ENCODE data around the gene SCN3A. TPM values are rescaled to one million over a fixed set of nuclear protein-coding genes. Genes with fewer than 3 reads are reported as not detected.

SCN3A gene
- 0.43 TPM for total RNA-seq

GRCh38 chr2:165203689-165204559, at the start of gene SCN3A:
SCN3A (minus strand) TSS chr2:165204050; CDS start chr2:165176394, 27,656 bp downstream.
- peak; percentile 23 for DNase-seq (ENCODE audit: low spot score)

- no peak for DNase-seq (ENCODE audit: low spot score)
Measured at GRCh38 chr2:165253178-165253577, 49.3 kb upstream of the SCN3A start.

GRCh38 chr2:165251366-165251765, 47.5 kb upstream of the SCN3A start:
- DNase-seq (ENCODE audit: low spot score) = no peak

DNA sequence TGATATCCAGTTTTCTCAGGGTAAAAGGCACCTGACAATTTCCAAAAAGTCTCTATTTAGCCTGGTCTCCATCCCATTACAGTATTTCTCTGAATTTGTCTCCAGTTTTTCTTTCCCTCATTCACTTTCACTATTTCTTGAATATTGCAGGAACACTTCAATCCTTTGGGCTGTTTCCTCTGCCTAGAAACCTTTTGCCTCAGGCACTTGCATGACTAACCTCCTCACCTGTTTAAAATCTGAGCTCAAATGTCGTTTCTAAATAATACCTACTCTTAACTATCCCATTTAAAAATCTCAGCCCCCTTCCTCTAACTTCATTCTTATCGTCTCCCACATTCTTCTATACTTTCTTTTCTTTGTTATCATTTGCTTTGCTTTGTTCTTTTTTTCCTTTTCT, 44.4 kb upstream of the SCN3A start:
- no peak for DNase-seq (ENCODE audit: low spot score)

- no peak for DNase-seq (ENCODE audit: low spot score)
Measured at GRCh38 chr2:165245081-165245793, 41.4 kb upstream of the SCN3A start.

DNA sequence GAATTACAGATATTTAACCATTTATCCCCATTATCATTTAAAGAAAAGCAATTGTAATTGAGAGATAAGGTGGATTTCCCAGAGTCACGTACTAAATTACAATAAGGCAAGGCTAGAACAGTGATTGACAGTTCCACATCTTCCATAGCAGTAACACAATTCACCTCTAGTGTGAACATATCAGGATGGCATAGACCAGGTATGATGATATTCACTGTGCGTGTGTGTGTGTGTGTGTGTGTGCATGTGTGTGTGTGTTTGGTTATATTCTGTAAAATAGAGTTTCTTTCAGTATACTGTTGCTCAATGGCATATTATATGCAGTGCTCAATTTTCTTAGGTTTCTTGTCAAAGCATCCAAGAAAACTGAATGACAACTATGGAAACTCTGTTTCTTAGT, 37.1 kb upstream of the SCN3A start:
- no peak for DNase-seq (ENCODE audit: low spot score)

DNA sequence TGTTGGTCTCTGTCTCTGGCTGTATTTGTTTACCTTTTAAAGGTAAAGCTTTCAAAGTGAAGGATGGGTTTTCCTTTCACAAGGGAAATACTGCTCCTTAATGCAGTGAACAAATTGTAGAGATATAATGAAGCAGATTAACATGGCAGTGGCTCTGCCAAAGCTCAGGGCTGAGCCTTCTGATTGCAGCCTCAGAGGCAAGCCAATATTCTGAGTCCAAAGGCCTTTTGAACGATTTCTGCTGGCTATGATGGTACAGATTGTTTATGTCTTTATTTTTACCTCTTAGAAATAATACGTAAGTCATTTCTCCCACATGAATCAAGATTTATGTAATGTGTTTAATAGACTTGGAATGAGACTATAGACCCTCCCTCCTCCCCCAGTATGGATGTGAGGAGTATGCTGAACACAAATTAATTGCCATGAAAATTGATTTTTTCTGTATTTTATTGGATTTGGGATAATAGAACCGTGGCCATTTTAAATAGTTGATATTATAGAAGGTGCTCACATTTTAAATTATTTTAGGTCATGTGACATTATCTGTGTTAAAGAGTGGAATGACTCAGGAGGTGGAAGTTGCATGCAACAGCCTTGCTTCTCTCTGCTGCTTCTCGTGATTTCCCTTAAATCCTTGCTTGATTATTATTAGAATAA, 36.1 kb upstream of the SCN3A start:
- DNase-seq (ENCODE audit: low spot score) = no peak

DNA sequence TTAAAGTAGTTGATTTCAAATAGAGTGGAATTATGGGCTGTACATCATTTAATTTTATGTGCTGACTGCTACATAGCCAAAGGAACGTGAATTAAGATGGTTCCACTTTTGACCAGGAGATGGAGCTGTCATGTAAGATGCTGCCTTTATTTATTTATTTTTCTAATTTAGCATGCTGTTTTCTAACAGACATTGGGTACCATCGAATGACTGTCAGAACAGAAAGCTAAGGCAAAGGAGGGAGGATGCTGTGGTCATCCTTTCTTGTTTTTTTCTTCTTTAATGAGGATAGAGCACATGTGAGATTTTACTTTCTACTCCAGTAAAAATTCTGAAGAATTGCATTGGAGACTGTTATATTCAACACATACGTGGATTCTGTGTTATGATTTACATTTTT, 35.4 kb upstream of the SCN3A start, which contains the start of gene SCN2A:
TSS of gene SCN2A (plus strand) at position 185 of the 400 bp plus-strand sequence. CDS start 56,410 bp downstream, outside the sequence.
- DNase-seq (ENCODE audit: low spot score) = no peak

GRCh38 chr2:165238295-165238694, 34.4 kb upstream of the SCN3A start:
- DNase-seq (ENCODE audit: low spot score) = no peak

GRCh38 chr2:165237056-165237455, 33.2 kb upstream of the SCN3A start:
- DNase-seq (ENCODE audit: low spot score) = no peak

GRCh38 chr2:165227571-165227970, 23.7 kb upstream of the SCN3A start:
- no peak for DNase-seq (ENCODE audit: low spot score)

DNA sequence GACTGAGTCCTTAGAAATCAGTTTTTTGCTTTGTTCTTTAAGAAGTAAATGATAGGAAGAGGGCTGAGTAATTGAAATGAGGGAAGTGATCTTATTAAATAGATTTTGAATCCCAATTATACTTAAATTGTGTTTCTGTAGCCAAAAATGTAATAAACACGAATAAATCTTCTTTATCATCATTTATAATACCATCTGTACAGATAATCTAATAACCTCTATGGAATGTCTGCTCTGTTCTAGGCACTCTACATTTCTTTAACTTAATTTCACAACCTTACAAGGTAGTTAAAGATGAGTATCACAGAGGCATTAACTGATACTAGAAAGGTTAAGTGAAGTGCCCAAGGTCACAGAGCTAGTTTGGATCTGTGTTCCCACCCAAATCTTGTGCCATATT, 21.1 kb upstream of the SCN3A start:
- DNase-seq (ENCODE audit: low spot score) = no peak

DNA sequence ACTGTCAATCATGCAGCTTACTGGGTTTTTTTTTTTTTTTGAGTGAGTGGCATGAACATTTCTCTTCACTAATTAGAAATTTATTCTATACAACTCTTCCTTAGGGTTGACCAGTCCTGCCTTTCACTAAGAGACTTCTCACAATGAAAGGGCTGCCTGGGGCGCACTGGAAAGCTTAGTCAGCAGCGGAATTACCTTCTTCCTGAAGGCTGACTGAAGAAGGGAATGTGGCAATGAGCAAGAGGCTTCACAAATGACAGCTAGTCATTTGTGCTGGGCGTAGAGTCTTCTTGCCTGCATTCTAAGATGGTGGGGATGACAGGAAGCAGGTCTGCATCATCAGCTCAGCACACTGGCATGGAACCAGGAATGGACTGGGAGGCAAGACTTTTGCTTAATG, 15.6 kb upstream of the SCN3A start:
- DNase-seq (ENCODE audit: low spot score) = no peak

DNA sequence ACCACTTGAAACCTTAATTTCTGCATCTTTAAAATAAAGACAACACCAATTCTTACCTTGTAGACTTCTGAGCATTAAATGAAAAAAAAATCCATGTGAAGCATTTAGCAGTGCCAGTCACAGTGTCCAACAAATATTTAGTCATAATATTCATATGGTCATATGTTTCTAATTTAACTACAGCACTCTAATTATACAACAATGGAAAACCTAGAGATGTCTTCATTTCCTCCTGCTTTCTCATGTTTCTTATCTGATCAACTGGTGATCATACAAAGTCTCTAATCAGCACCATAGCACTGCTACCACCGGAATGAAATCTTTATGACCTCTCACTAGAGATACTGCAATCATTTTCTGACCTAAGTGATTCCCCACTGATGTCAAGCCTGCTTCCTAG, 10.2 kb upstream of the SCN3A start:
- DNase-seq (ENCODE audit: low spot score) = no peak

- DNase-seq (ENCODE audit: low spot score) = no peak
Measured at GRCh38 chr2:165208094-165208493, 4.2 kb upstream of the SCN3A start.

DNA sequence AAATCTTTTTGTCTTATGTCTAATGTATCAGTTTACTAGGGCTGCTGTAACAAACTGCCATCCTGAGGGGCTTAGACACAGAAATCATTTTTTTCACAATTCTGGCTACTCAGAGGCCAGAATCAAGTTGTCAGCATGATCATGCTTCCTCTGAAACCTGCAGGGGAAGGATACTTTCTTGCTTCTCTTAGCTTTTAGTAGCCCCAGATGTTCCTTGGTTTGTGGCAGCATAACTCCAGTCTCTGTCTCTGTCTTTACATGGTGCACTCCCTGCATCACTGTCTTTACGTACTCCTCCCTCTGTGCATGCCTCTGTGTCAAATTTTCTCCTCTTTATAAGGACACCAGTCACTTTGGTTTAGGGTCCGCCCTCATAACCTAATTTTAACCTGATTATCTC, 2.0 kb upstream of the SCN3A start:
- DNase-seq (ENCODE audit: low spot score) = no peak

DNA sequence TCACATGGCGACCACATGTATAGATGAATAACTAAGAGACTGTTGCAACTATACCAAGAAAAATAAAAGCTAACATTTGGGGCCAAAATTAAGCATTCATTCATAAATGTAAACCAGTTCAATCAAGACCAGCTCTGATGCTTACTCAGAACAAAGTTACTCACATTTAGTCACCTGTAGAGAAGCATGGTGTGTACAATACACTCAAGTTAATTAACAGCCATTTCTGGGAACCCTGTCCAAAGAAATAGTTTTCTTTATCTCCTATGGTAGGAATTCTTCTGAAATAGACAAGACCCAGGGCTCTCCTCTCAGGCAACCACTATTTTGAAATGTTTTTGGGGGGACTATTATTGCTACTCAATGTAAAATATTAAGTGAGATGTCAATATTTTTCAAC, 1.6 kb downstream of the SCN3A start:
- DNase-seq (ENCODE audit: low spot score) = no peak

DNA sequence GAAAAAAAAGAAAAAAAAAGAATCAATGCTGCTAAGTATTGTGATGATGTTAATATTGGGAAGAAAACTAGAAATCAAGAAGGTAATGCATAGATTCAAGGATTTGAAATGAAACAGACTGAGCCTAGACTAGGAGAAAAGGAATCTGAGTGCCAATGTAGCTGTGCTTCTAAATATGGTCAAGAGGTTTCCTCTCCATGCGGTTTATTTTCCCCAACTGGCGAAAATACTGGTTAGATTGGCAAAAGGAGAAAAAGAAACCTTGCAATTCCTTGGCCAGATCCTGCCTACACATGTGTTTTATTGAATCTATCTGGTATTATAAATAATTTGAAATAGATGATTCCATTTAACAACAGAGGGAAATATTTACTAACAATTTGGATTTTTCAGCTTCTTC, 5.7 kb downstream of the SCN3A start:
- DNase-seq (ENCODE audit: low spot score) = no peak

DNA sequence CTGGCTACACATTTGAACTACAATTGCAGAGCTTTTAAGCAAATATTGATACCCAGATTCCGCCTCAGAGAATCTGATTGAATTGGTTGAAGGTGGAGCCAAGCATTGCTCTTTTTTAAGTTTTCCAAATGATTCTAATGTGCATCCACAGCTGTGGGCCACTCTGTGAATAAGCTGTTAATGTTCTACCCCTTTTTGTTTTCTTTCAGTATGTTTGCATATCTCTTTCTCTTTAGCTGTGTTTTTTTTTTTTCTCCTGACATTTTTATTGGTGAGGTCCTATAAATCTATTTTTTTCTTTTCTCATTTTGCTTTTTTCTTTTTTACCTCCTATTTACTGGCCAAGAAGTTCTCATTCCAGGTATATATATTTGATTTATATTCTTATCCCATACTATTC, 6.5 kb downstream of the SCN3A start:
- DNase-seq (ENCODE audit: low spot score) = no peak

DNA sequence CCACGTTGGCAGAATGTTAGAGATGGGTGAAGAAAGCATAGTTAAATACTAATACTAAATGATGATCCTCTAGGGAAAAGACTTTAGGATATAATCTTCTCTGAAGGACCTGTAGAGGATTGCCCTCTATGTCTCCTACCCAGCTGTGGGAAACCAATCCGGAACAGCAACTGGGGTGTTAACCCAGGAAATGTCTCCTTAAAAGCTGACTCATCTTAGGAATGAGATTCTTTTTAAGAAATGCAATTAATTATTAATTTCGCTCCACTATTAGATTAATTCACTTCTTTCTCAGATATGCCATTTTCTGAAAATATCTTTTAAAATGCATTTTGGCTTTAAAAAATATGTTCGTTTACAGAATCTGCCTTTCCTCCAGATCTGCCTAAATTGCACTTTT, 7.4 kb downstream of the SCN3A start:
- no peak for DNase-seq (ENCODE audit: low spot score)

DNA sequence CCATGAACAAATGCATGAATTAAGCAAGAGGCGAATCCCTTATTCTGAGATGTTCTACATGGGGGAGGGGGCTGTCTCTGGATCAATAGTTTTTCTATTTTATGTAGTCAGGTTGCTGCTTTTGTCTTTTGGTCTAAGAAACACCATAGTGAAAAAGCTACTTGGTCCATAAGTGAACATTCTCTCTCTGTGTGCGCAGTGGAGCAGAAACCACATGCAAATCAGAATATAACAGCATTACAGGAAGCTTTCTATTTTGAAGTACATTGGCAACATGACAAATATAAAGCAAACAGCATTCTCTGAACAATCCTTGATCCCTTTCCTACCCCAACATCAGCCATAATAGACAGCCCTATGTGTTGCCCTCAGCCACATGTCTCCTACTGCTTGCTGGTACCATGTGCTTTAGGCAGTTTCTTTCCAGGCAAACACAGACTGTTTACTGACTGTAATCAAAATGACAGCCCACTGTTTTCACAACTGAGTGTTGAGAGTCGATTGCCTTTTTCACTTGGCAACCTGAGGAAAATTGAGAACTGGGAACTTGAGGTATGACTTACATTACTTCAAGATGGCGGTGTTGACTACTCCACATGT, 10.6 kb downstream of the SCN3A start:
- DNase-seq (ENCODE audit: low spot score) = no peak

DNA sequence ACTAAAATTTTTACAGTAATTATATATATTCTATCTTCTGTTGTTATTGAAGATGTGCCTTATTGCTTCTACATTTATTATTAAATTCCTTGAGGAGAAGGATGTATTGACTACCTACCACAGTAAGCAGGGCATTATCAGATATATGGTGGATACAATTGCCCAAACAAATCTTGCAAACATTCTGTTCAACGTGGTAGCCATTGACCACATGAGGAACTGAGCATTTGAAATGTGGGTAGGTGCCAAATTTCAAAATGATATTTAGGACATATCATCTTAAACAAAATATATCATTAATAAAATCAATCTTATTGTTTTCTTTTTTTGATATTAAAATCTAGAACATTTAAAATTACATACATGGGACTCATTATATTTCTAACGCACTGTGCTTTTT, 11.1 kb downstream of the SCN3A start:
- no peak for DNase-seq (ENCODE audit: low spot score)
